GM12872 (cell line): ENCODE data around the gene PODXL2.

Experiments used
- CTCF ChIP-seq: IDR thresholded peaks from 3 replicates; pipeline ENCODE4 v1.5.1; 2011; ENCODE audit warnings: low read depth, mild to moderate bottlenecking, low read length, moderate library complexity; ENCODE audit not compliant: insufficient read depth

The PODXL2 gene

GRCh38 chr3:127670229-127670559, 41.2 kb downstream of the PODXL2 start:
- TF ChIP-seq CTCF = no peak

GRCh38 chr3:127670761-127671522, 42.0 kb downstream of the PODXL2 start:
- TF ChIP-seq CTCF = no peak

- 0 out of 3 replicates have a peak, but pooled peaks have one; percentile 8 for TF ChIP-seq CTCF
Measured at GRCh38 chr3:127671523-127672428, 42.8 kb downstream of the PODXL2 start.

GRCh38 chr3:127672429-127673190, 43.6 kb downstream of the PODXL2 start, which contains the start of gene ABTB1:
TSS of gene ABTB1 (plus strand) at chr3:127672952. CDS start at chr3:127673026, 74 bp downstream.
- no peak for TF ChIP-seq CTCF

- no peak for TF ChIP-seq CTCF
Measured at GRCh38 chr3:127673191-127674100, 44.5 kb downstream of the PODXL2 start.

- TF ChIP-seq CTCF = no peak
Measured at GRCh38 chr3:127674101-127674721, 45.2 kb downstream of the PODXL2 start.
